Nephron (organoid): ENCODE data around the gene HYDIN.
A peak's percentile ranks its signal among the peaks of the same experiment; 100 is the strongest.

Source experiments
- H3K27ac Mint-ChIP-seq, 3 experiments: 2 replicates each; pipeline ENCODE4 v1.8.0; 2020; ENCODE audit warnings: mixed read lengths in 3 of 3, mild to moderate bottlenecking in 2 of 3, moderate library complexity in 1 of 3
- H3K27me3 Mint-ChIP-seq: 2 replicates; pipeline ENCODE4 v1.8.0; 2021; ENCODE audit warnings: low read depth, mild to moderate bottlenecking, moderate library complexity, mixed read lengths
- H3K36me3 Mint-ChIP-seq: 2 replicates; pipeline ENCODE4 v1.8.0; 2020; ENCODE audit warnings: low read depth, mixed read lengths
- H3K4me1 Mint-ChIP-seq: 2 replicates; pipeline ENCODE4 v1.8.0; 2020; ENCODE audit warnings: mixed read lengths
- H3K4me3 Mint-ChIP-seq, 3 experiments: 2 replicates each; pipeline ENCODE4 v1.8.0; 2020; ENCODE audit warnings: mild to moderate bottlenecking in 3 of 3, mixed read lengths in 3 of 3, moderate library complexity in 2 of 3
- H3K9me3 Mint-ChIP-seq: 2 replicates; pipeline ENCODE4 v1.8.0; 2020; ENCODE audit warnings: mixed read lengths
- TF ChIP-seq, protein P1 (sequence below), 3 experiments: fragments of 200-600 bp; sonication (generic); IDR thresholded peaks; one replicate each; pipeline ENCODE4 v1.5.0; 2021; ENCODE audit warnings: antibody characterized with exemption in 3 of 3; ENCODE audit not compliant: unreplicated experiment in 3 of 3

The HYDIN gene

GRCh38 chr16:70772493-70772892 lies 458.0 kb downstream of the HYDIN start:
- Mint-ChIP-seq H3K27ac (no peak overlapping the region), H3K36me3 (peaks cover 24% of the 10 kb centered on the region), H3K9me3 (no peaks in the 10 kb centered on the region), H3K4me3 (no peak overlapping the region), H3K27me3 (no peaks in the 10 kb centered on the region), H3K4me1 (peaks cover 37% of the 10 kb centered on the region)
- TF ChIP-seq, protein P1, sequence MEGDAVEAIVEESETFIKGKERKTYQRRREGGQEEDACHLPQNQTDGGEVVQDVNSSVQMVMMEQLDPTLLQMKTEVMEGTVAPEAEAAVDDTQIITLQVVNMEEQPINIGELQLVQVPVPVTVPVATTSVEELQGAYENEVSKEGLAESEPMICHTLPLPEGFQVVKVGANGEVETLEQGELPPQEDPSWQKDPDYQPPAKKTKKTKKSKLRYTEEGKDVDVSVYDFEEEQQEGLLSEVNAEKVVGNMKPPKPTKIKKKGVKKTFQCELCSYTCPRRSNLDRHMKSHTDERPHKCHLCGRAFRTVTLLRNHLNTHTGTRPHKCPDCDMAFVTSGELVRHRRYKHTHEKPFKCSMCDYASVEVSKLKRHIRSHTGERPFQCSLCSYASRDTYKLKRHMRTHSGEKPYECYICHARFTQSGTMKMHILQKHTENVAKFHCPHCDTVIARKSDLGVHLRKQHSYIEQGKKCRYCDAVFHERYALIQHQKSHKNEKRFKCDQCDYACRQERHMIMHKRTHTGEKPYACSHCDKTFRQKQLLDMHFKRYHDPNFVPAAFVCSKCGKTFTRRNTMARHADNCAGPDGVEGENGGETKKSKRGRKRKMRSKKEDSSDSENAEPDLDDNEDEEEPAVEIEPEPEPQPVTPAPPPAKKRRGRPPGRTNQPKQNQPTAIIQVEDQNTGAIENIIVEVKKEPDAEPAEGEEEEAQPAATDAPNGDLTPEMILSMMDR (IDR thresholded peaks at IDR 0.05; ENCODE audit: unreplicated experiment in 3 of 3): no peak

DNA sequence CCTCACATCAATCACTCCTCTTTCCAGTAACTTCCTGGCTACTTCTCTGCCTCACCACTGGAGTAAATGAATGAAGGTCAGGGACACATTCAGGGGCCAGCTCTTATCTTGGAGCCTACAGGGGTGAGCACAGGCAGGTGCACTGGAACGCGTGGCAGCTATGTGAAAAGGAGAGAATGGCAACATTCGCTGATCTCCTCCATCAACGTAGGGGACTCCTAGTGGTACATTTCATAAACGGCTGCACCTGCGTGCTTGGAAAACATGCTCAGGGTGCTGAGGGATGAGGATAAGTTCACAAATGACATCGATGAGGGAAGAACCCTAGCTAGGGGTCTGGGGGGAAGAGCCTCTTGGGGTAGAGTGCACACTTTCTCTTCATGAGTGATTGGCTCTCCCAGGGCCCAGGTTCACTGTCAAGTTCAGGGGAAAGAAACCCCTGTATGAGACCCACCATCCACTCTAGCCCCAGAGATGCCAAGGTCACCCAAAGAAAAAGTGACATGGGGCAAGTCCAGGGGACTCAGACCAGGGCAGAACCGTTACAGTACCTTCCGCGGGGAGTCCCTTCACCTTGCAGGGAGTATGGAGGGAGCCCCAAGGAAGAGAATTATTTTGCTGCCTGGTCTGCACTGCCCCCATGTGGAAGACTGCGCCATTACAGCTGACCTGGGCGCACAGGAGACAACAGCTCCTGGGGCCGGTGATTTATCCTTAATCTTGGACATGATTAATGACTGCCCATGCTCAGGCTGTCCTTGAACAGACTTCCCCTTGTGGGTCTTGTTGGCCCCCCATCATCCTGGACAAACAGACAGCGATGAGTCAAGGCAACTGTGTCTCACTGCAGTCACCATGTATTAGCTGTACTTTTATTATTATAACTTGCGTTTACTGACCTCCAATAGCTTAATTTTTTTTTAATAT lies 459.6 kb downstream of the HYDIN start:
- Mint-ChIP-seq H3K9me3 (no peaks in the 10 kb centered on the region), H3K27ac (peak overlapping the region; percentile 1 to 18 (median 17)), H3K4me3 (no peak overlapping the region), H3K36me3 (peaks cover 21% of the 10 kb centered on the region), H3K27me3 (no peaks in the 10 kb centered on the region), H3K4me1 (peaks cover 48% of the 10 kb centered on the region)
- TF ChIP-seq, protein P1 (IDR thresholded peaks at IDR 0.05; ENCODE audit: unreplicated experiment in 3 of 3): peak; percentile 91 to 97 (median 95)

GRCh38 chr16:70770291-70770625 lies 460.3 kb downstream of the HYDIN start:
- TF ChIP-seq, protein P1 (IDR thresholded peaks at IDR 0.05; ENCODE audit: unreplicated experiment in 3 of 3): no peak
- H3K9me3 Mint-ChIP-seq: no peaks in the 10 kb centered on the region
- no peak overlapping the region for H3K4me3 Mint-ChIP-seq
- H3K27me3 Mint-ChIP-seq: no peaks in the 10 kb centered on the region
- peaks cover 54% of the 10 kb centered on the region for H3K4me1 Mint-ChIP-seq
- peak overlapping the region; percentile 1 to 18 (median 17) for H3K27ac Mint-ChIP-seq
- peaks cover 20% of the 10 kb centered on the region for H3K36me3 Mint-ChIP-seq

GRCh38 chr16:70769761-70770160 lies 460.8 kb downstream of the HYDIN start:
- peak overlapping the region in 1 of 3 experiments; percentile 1 for H3K27ac Mint-ChIP-seq
- peaks cover 16% of the 10 kb centered on the region for H3K36me3 Mint-ChIP-seq
- H3K9me3 Mint-ChIP-seq: no peaks in the 10 kb centered on the region
- no peaks in the 10 kb centered on the region for H3K27me3 Mint-ChIP-seq
- peaks cover 57% of the 10 kb centered on the region for H3K4me1 Mint-ChIP-seq
- TF ChIP-seq, protein P1 (IDR thresholded peaks at IDR 0.05; ENCODE audit: unreplicated experiment in 3 of 3): no peak
- H3K4me3 Mint-ChIP-seq: no peak overlapping the region

DNA sequence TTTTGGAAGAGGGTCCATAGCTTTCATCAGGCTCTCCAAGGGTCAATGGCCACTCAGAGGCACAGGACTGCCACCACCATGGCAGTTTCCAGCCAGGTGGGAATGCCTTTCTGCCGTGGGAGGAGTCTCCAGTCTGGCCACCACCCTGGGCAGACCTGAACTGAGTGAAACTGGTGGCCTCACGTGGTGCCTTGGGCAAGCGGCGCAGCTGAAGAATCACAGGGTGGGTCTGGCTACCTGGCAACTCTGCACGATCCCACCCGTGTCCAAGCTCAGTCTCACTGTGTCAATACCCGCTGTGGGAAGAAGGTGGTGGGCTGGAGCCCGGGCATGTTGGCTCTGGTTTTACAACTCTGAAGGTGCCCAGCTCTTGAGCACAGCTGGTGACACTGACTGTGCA lies 461.4 kb downstream of the HYDIN start:
- Mint-ChIP-seq H3K4me3 (no peak overlapping the region), H3K4me1 (peaks cover 63% of the 10 kb centered on the region), H3K9me3 (no peaks in the 10 kb centered on the region), H3K27me3 (no peaks in the 10 kb centered on the region), H3K36me3 (peaks cover 17% of the 10 kb centered on the region), H3K27ac (no peak overlapping the region)
- TF ChIP-seq, protein P1 (IDR thresholded peaks at IDR 0.05; ENCODE audit: unreplicated experiment in 3 of 3): no peak

DNA sequence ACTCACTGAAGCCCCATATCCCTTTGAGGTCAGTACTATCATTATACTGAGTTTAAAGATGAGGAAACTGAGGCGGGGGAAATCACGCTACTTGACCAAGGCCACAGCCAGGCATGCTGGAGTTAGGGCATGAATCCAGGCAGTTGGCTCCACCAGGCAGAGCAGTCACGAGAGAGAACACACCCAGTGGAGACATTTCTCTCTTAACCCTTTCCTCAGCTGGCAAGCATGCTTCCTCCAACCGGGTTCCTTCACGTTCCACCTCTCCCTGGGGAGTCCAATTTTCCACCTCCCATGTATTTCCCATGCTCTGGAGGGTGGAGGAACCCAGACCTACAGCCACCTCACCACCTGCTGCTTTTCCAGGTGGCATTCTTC lies 462.3 kb downstream of the HYDIN start:
- Mint-ChIP-seq H3K27me3 (no peaks in the 10 kb centered on the region), H3K9me3 (no peaks in the 10 kb centered on the region), H3K4me3 (no peak overlapping the region), H3K36me3 (peaks cover 14% of the 10 kb centered on the region), H3K4me1 (peaks cover 66% of the 10 kb centered on the region), H3K27ac (peak overlapping the region in 1 of 3 experiments; percentile 31)
- TF ChIP-seq, protein P1 (IDR thresholded peaks at IDR 0.05; ENCODE audit: unreplicated experiment in 3 of 3): no peak
